DND-41 (cell line): ENCODE data around the gene SOS1.

ENCODE experiments used
- ATAC-seq: fragments of 200-7000 bp; cut with Tn5 transposase; 3 replicates; pipeline ENCODE4 v1.9.1; 2021; ENCODE audit warnings: low read depth; ENCODE audit not compliant: insufficient read depth
- DNase-seq: peaks from one replicate; pipeline ENCODE4 v3.0.0-alpha.2; 2020
- H2AFZ ChIP-seq: 2 replicates; pipeline ENCODE4 v1.6.0; 2012; ENCODE audit warnings: low read depth, low read length
- H3K27ac ChIP-seq: 2 replicates; pipeline ENCODE4 v1.5.1; 2012; ENCODE audit warnings: low read length, inconsistent platforms
- H3K27me3 ChIP-seq: fragments of 200-600 bp; sonication (generic); 2 replicates; pipeline ENCODE4 v1.6.0; 2012; ENCODE audit warnings: low read length, mild to moderate bottlenecking, inconsistent platforms; ENCODE audit not compliant: insufficient read depth, poor library complexity
- H3K36me3 ChIP-seq: 2 replicates; pipeline ENCODE4 v1.5.1; 2012; ENCODE audit warnings: low read length, inconsistent platforms; ENCODE audit not compliant: insufficient read depth
- H3K4me1 ChIP-seq: 2 replicates; pipeline ENCODE4 v1.5.1; 2012; ENCODE audit warnings: mild to moderate bottlenecking, low read length; ENCODE audit not compliant: insufficient read depth
- H3K4me2 ChIP-seq: 2 replicates; pipeline ENCODE4 v1.6.0; 2012; ENCODE audit warnings: mild to moderate bottlenecking, moderate library complexity, low read length, inconsistent platforms; ENCODE audit not compliant: insufficient read depth
- H3K4me3 ChIP-seq, 2 experiments: fragments of 200-600 bp in 1 of 2; shearing (Covaris generic) in 1 of 2; 2 replicates each; pipeline ENCODE4 v1.5.1; 2012 to 2016; ENCODE audit warnings: inconsistent platforms in 2 of 2, low read length in 2 of 2, mild to moderate bottlenecking in 2 of 2, low read depth in 1 of 2, moderate library complexity in 1 of 2
- H3K79me2 ChIP-seq: 2 replicates; pipeline ENCODE4 v1.6.0; 2012; ENCODE audit warnings: low read length, inconsistent platforms; ENCODE audit not compliant: insufficient read depth
- H3K9ac ChIP-seq: 2 replicates; pipeline ENCODE4 v1.6.0; 2012; ENCODE audit warnings: low read depth, mild to moderate bottlenecking, inconsistent platforms, low read length, moderate library complexity
- H3K9me3 ChIP-seq: 2 replicates; pipeline ENCODE4 v1.5.1; 2012; ENCODE audit warnings: low read length, moderate library complexity, mild to moderate bottlenecking, inconsistent platforms; ENCODE audit not compliant: insufficient read depth, severe bottlenecking
- H4K20me1 ChIP-seq: 2 replicates; pipeline ENCODE4 v1.6.0; 2012; ENCODE audit warnings: low read length; ENCODE audit not compliant: insufficient read depth
- CTCF ChIP-seq: IDR thresholded peaks from 2 replicates; pipeline ENCODE4 v1.5.1; 2012; ENCODE audit warnings: borderline replicate concordance, low read length, moderate library complexity, mild to moderate bottlenecking; ENCODE audit not compliant: poor library complexity, severe bottlenecking; ENCODE audit errors: extremely low read depth
- EZH2 ChIP-seq: IDR thresholded peaks from 3 replicates; pipeline ENCODE4 v1.6.1; 2012; ENCODE audit warnings: borderline replicate concordance, low read depth, mild to moderate bottlenecking, moderate library complexity, low read length, inconsistent platforms; ENCODE audit not compliant: severe bottlenecking

SOS1 gene

DNA sequence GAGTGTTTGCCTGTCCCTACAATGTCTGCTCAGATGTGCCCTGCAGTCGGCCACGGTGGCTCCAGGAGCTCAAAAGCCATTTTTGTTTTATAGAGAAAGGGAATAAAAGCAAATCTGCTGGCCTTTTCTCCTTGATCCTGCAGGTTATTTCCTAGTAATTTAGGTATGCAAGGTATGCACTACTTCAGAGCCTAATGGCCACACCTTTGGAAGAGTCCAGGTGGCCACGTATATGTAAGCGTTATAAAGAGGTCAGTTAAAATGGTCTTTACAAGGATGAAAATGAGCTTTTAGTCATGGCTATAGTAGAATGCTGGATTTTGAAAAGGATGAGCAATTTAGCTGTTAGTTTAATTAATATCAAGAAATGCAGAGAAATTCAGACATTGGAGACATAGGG is 149.5 kb downstream of the SOS1 start:
- Histone ChIP-seq H3K9me3 (no peaks in the 10 kb centered on the region), H3K4me3 (no peak overlapping the region), H3K9ac (no peak overlapping the region), H3K4me2 (no peak overlapping the region), H4K20me1 (no peaks in the 10 kb centered on the region), H2AFZ (no peak overlapping the region), H3K27me3 (no peaks in the 10 kb centered on the region), H3K4me1 (no peaks in the 10 kb centered on the region), H3K36me3 (no peaks in the 10 kb centered on the region), H3K27ac (no peak overlapping the region), H3K79me2 (no peaks in the 10 kb centered on the region)
- no peak for DNase-seq
- no peak for TF ChIP-seq EZH2
- no peak for TF ChIP-seq CTCF
- ATAC-seq, result no peak

GRCh38 chr2:38968021-38968420 is 152.8 kb downstream of the SOS1 start:
- ATAC-seq, result no peak
- H3K9me3 ChIP-seq, result no peaks in the 10 kb centered on the region
- no peak overlapping the region for H3K9ac ChIP-seq
- no peaks in the 10 kb centered on the region for H3K79me2 ChIP-seq
- H4K20me1 ChIP-seq, result no peaks in the 10 kb centered on the region
- no peak overlapping the region for H3K4me2 ChIP-seq
- no peak overlapping the region for H3K27ac ChIP-seq
- TF ChIP-seq CTCF, result no peak
- TF ChIP-seq EZH2, result no peak
- no peak overlapping the region for H2AFZ ChIP-seq
- no peak for DNase-seq
- H3K4me3 ChIP-seq, result no peak overlapping the region
- no peaks in the 10 kb centered on the region for H3K4me1 ChIP-seq
- no peaks in the 10 kb centered on the region for H3K27me3 ChIP-seq
- H3K36me3 ChIP-seq, result no peaks in the 10 kb centered on the region

- Histone ChIP-seq H3K27ac (no peak overlapping the region), H4K20me1 (no peaks in the 10 kb centered on the region), H2AFZ (0 out of 2 replicates have a peak overlapping the region, but pooled peaks have one; percentile 22), H3K27me3 (no peaks in the 10 kb centered on the region), H3K79me2 (no peaks in the 10 kb centered on the region), H3K4me2 (no peak overlapping the region), H3K9ac (no peak overlapping the region), H3K36me3 (no peaks in the 10 kb centered on the region), H3K9me3 (no peaks in the 10 kb centered on the region), H3K4me1 (no peaks in the 10 kb centered on the region; the same call in 1 of the 2 replicates), H3K4me3 (no peak overlapping the region)
- no peak for ATAC-seq
- TF ChIP-seq EZH2 (no peak), CTCF (no peak)
- no peak for DNase-seq
Observed at GRCh38 chr2:38966678-38967077, 154.2 kb downstream of the SOS1 start.

DNA sequence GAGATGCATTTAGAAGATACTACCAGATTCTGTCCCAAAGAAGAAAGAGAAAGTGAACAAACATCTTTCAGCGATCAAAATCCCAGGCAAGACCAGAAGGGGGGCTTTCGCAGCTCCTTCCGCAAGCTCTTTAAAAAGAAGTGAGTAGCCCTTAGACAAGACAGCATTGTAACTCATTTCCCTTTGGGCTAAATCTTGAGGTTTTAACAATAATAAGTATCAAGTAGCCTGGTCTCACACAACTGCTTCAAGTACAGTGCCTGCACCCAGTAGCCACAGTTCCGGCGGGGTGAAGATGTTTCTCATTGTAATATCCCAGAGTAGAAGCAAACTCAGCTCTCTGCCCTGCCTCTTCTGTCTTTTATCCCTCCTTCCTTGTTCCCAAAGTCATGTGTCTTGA is 154.8 kb downstream of the SOS1 start:
- Histone ChIP-seq H3K4me2 (no peak overlapping the region), H3K9ac (no peak overlapping the region), H3K4me1 (no peaks in the 10 kb centered on the region; the same call in 1 of the 2 replicates), H3K4me3 (no peak overlapping the region), H4K20me1 (no peaks in the 10 kb centered on the region), H3K9me3 (no peaks in the 10 kb centered on the region), H3K79me2 (no peaks in the 10 kb centered on the region), H3K36me3 (no peaks in the 10 kb centered on the region), H2AFZ (no peak overlapping the region), H3K27ac (no peak overlapping the region), H3K27me3 (no peaks in the 10 kb centered on the region)
- TF ChIP-seq CTCF, result no peak
- no peak for TF ChIP-seq EZH2
- DNase-seq (no peak), ATAC-seq (no peak)
